ENCODE data around the gene KCTD21.

Gene KCTD21

GRCh38 chr11:78218707-78219492 lies 30.5 kb upstream of the KCTD21 start:
- TF ChIP-seq GABPA (IDR thresholded peaks at IDR 0.05; ENCODE audit: low read depth): no peak
- TF ChIP-seq REST (IDR thresholded peaks at IDR 0.05; ENCODE audit: insufficient replicate concordance, low read depth): no peak
- no peak for TF ChIP-seq SPI1 (IDR thresholded peaks at IDR 0.05; ENCODE audit: borderline replicate concordance, low read depth)
- TF ChIP-seq, protein P1, sequence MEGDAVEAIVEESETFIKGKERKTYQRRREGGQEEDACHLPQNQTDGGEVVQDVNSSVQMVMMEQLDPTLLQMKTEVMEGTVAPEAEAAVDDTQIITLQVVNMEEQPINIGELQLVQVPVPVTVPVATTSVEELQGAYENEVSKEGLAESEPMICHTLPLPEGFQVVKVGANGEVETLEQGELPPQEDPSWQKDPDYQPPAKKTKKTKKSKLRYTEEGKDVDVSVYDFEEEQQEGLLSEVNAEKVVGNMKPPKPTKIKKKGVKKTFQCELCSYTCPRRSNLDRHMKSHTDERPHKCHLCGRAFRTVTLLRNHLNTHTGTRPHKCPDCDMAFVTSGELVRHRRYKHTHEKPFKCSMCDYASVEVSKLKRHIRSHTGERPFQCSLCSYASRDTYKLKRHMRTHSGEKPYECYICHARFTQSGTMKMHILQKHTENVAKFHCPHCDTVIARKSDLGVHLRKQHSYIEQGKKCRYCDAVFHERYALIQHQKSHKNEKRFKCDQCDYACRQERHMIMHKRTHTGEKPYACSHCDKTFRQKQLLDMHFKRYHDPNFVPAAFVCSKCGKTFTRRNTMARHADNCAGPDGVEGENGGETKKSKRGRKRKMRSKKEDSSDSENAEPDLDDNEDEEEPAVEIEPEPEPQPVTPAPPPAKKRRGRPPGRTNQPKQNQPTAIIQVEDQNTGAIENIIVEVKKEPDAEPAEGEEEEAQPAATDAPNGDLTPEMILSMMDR (IDR thresholded peaks at IDR 0.05; ENCODE audit: insufficient read depth, low read length): no peak
- TF ChIP-seq POLR2AphosphoS5 (IDR thresholded peaks at IDR 0.05; ENCODE audit: low read depth): no peak

DNA sequence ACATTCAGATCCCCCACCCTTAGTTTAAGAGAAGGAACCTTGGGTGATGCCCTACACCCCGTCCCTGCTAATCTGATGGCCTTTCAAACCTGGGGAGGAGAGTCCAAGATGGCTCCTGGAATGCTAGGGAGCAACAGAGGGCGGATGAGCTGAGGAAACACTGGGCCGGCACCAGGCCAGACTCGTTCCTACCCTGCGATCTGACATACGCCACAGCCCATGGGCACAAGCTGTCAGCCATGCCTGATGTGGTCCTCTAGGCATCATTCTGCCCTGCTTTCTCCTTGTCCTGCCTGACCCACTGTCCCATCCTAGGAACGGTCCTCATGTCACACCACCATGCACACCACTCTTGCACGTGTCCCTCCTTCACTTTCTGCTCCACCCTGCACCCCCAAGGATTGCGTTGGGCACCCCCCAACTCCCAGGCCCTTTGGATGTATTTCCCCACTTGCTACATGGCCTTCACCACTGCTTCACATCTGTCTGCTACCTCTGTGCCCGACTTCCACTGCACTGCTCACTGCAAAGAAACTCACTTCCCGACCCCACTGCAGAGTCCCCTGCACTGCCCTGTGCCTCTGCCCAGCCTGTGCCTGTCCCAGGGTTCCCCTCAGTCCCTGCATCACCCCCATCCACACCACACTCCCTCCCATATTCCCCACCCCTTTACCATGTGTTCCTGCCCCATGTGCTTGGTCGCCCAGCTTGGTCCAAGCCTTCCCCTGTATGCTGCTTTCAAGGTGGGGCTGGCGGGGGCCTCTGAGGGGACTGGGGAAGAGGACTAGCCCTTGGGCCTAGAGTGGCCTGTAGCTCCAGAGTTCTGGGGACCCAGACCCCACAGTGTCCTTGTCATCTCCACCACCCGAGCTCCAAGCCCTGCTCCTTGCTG lies 29.5 kb upstream of the KCTD21 start:
- DNase-seq (ENCODE audit: low read depth in 1 of 2, low spot score in 1 of 2): no peak
- no peak overlapping the region for H3K27ac ChIP-seq (replicated peaks)
- TF ChIP-seq SPI1 (IDR thresholded peaks at IDR 0.05; ENCODE audit: borderline replicate concordance, low read depth) (no peak), REST (IDR thresholded peaks at IDR 0.05; ENCODE audit: insufficient replicate concordance, low read depth) (no peak), POLR2AphosphoS5 (IDR thresholded peaks at IDR 0.05; ENCODE audit: low read depth) (no peak), GABPA (IDR thresholded peaks at IDR 0.05; ENCODE audit: low read depth) (no peak)
- TF ChIP-seq, protein P1 (IDR thresholded peaks at IDR 0.05; ENCODE audit: insufficient read depth, low read length): no peak
- H3K4me3 ChIP-seq (replicated peaks; ENCODE audit: insufficient read depth, low read length): no peak overlapping the region
- H3K27me3 ChIP-seq (ENCODE audit: insufficient read depth, poor library complexity, severe bottlenecking): no peaks in the 10 kb centered on the region

More at GRCh38 chr11:78218707-78219492, 30.5 kb upstream of the KCTD21 start:
- no peak for DNase-seq (ENCODE audit: low read depth in 1 of 2, low spot score in 1 of 2)
- H3K4me3 ChIP-seq (replicated peaks; ENCODE audit: insufficient read depth, low read length): no peak overlapping the region
- no peak overlapping the region for H3K27ac ChIP-seq (replicated peaks)
- no peaks in the 10 kb centered on the region for H3K27me3 ChIP-seq (ENCODE audit: insufficient read depth, poor library complexity, severe bottlenecking)

DNA sequence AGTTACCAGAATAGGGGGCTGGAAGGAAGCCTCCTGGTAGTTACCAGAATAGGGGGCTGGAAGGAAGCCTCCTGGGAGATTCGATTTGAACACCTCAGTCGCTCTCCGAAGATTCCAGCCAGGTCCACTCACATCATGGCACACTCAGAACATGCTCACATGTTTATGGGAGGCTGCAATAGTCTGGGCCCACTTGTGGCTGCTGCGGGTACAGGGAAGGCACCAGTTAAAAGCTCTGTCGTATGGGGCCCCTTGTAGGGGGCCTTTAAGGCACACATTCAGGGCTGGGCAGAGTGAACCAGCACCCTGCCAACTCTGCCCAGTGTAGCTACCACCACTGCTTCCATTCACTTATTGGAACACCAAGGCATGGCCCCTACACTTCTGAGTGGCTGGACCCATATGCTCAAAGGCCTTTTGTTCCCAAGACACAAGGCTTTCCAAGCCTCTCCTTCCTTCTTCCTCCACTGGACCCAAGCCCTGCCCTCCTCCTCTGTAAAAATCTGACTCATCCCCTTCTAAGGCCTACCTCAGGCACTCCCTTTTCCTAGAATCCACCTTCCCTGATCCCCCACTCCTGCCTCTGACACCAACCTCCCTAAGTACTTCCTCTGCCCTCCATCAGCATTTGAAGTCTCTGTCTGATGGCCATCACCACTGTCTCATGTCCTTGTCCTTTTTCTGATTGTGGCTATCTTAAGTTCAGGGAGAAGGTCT lies 28.3 kb upstream of the KCTD21 start:
- no peak overlapping the region for H3K27ac ChIP-seq (replicated peaks)
- H3K27me3 ChIP-seq (ENCODE audit: insufficient read depth, poor library complexity, severe bottlenecking): no peaks in the 10 kb centered on the region
- DNase-seq (ENCODE audit: low read depth in 1 of 2, low spot score in 1 of 2): no peak
- H3K4me3 ChIP-seq (replicated peaks; ENCODE audit: insufficient read depth, low read length): no peak overlapping the region
- TF ChIP-seq SPI1 (IDR thresholded peaks at IDR 0.05; ENCODE audit: borderline replicate concordance, low read depth) (no peak), GABPA (IDR thresholded peaks at IDR 0.05; ENCODE audit: low read depth) (no peak), POLR2AphosphoS5 (IDR thresholded peaks at IDR 0.05; ENCODE audit: low read depth) (no peak), REST (IDR thresholded peaks at IDR 0.05; ENCODE audit: insufficient replicate concordance, low read depth) (no peak)
- TF ChIP-seq, protein P1 (IDR thresholded peaks at IDR 0.05; ENCODE audit: insufficient read depth, low read length): no peak
